WTC11 (cell line): ENCODE results near the gene OR11A1. TPM values are rescaled to one million over a fixed set of nuclear protein-coding genes. Genes with fewer than 3 reads are reported as not detected.

Experiments used
- ATAC-seq: fragments of 200-7000 bp; cut with Tn5 transposase; 2 replicates; pipeline ENCODE4 v1.10.0; 2021; ENCODE audit warnings: mild to moderate bottlenecking, moderate library complexity
- CTCF ChIA-PET: fragments of 300-600 bp; sonication (Branson Sonifier 250); formaldehyde crosslinking; loops from one replicate; lab custom pipeline; 2021; ENCODE audit warnings: antibody characterized with exemption; lab: Charles Lee
- POLR2A ChIA-PET: fragments of 350-600 bp; sonication (Branson Sonifier 250); formaldehyde crosslinking; loops from one replicate; lab custom pipeline; 2021; ENCODE audit warnings: antibody characterized with exemption; lab: Charles Lee
- DNase-seq: peaks from one replicate; pipeline ENCODE4 v3.0.0; 2021; ENCODE audit warnings: low spot score
- H3K27ac Mint-ChIP-seq: 2 replicates; pipeline ENCODE4 v1.8.0; 2021; ENCODE audit warnings: mixed read lengths
- H3K27me3 Mint-ChIP-seq: 2 replicates; pipeline ENCODE4 v1.8.0; 2021; ENCODE audit warnings: low read depth, mild to moderate bottlenecking, moderate library complexity, mixed read lengths
- H3K36me3 Mint-ChIP-seq: 2 replicates; pipeline ENCODE4 v1.8.0; 2021; ENCODE audit warnings: mixed read lengths
- H3K4me1 Mint-ChIP-seq: 2 replicates; pipeline ENCODE4 v1.8.0; 2022; ENCODE audit warnings: mixed read lengths
- H3K4me3 Mint-ChIP-seq: 2 replicates; pipeline ENCODE4 v1.8.0; 2021; ENCODE audit warnings: mild to moderate bottlenecking, moderate library complexity, mixed read lengths
- H3K9me3 Mint-ChIP-seq: 2 replicates; pipeline ENCODE4 v1.8.0; 2021; ENCODE audit warnings: mixed read lengths
- CDX4 ChIP-seq: fragments of 250-450 bp; sonication (Bioruptor Pico); IDR thresholded peaks from 2 replicates; pipeline ENCODE4 v1.9.0; 2021; ENCODE audit warnings: moderate library complexity, mild to moderate bottlenecking, inconsistent platforms, borderline replicate concordance
- EMX1 ChIP-seq: fragments of 250-450 bp; sonication (Bioruptor Pico); IDR thresholded peaks from 2 replicates; pipeline ENCODE4 v1.8.0; 2021; ENCODE audit warnings: mild to moderate bottlenecking
- MAX ChIP-seq: sonication (generic); formaldehyde crosslinking; IDR thresholded peaks from 2 replicates; pipeline ENCODE4 v1.8.0; 2022; ENCODE audit warnings: mild to moderate bottlenecking, missing genetic modification reagents
- NR1H2 ChIP-seq: sonication (generic); formaldehyde crosslinking; IDR thresholded peaks from 2 replicates; pipeline ENCODE4 v1.9.0; 2021; ENCODE audit warnings: mild to moderate bottlenecking, moderate library complexity, missing genetic modification reagents
- NR2C2 ChIP-seq: sonication (generic); formaldehyde crosslinking; IDR thresholded peaks from 2 replicates; pipeline ENCODE4 v1.8.0; 2022; ENCODE audit warnings: mild to moderate bottlenecking, missing genetic modification reagents
- OVOL2 ChIP-seq: fragments of 250-450 bp; sonication (Bioruptor Pico); IDR thresholded peaks from 2 replicates; pipeline ENCODE4 v1.9.0; 2021; ENCODE audit warnings: mild to moderate bottlenecking, borderline replicate concordance
- SOX15 ChIP-seq: fragments of 250-450 bp; sonication (Bioruptor Pico); IDR thresholded peaks from 2 replicates; pipeline ENCODE4 v1.9.0; 2021; ENCODE audit warnings: mild to moderate bottlenecking
- SP1 ChIP-seq: sonication (generic); formaldehyde crosslinking; conservative IDR thresholded peaks from 2 replicates; pipeline ENCODE4 v1.8.1; 2022; ENCODE audit warnings: missing genetic modification reagents
- ZBTB43 ChIP-seq: sonication (generic); formaldehyde crosslinking; IDR thresholded peaks from 2 replicates; pipeline ENCODE4 v1.8.1; 2023; ENCODE audit warnings: mild to moderate bottlenecking, missing genetic modification reagents
- ZNF138 ChIP-seq: sonication (generic); formaldehyde crosslinking; conservative IDR thresholded peaks from 2 replicates; pipeline ENCODE4 v1.8.1; 2022; ENCODE audit warnings: mild to moderate bottlenecking, moderate library complexity, missing genetic modification reagents
- total RNA-seq: library from RNA; stranded (reverse); gene quantifications from 3 replicates; pipeline ENCODE4 v1.2.3, GENCODE V29; 2021
- TF ChIP-seq, protein P1 (sequence below): sonication (generic); formaldehyde crosslinking; IDR thresholded peaks from 2 replicates; pipeline ENCODE4 v1.8.0; 2023; ENCODE audit warnings: mild to moderate bottlenecking, missing genetic modification reagents

The OR11A1 gene
- total RNA-seq, 1 experiment from 2014 or later, result not detected

GRCh38 chr6:29465279-29465678 is 8.4 kb upstream of the OR11A1 start (continued):
- TF ChIP-seq, protein P1, sequence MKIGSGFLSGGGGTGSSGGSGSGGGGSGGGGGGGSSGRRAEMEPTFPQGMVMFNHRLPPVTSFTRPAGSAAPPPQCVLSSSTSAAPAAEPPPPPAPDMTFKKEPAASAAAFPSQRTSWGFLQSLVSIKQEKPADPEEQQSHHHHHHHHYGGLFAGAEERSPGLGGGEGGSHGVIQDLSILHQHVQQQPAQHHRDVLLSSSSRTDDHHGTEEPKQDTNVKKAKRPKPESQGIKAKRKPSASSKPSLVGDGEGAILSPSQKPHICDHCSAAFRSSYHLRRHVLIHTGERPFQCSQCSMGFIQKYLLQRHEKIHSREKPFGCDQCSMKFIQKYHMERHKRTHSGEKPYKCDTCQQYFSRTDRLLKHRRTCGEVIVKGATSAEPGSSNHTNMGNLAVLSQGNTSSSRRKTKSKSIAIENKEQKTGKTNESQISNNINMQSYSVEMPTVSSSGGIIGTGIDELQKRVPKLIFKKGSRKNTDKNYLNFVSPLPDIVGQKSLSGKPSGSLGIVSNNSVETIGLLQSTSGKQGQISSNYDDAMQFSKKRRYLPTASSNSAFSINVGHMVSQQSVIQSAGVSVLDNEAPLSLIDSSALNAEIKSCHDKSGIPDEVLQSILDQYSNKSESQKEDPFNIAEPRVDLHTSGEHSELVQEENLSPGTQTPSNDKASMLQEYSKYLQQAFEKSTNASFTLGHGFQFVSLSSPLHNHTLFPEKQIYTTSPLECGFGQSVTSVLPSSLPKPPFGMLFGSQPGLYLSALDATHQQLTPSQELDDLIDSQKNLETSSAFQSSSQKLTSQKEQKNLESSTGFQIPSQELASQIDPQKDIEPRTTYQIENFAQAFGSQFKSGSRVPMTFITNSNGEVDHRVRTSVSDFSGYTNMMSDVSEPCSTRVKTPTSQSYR (CRISPR knock-in tag), result no peak
- TF ChIP-seq SOX15 (CRISPR knock-in tag) (no peak), NR1H2 (no peak)
- TF ChIP-seq, all 79 proteins: peak for 0

DNA sequence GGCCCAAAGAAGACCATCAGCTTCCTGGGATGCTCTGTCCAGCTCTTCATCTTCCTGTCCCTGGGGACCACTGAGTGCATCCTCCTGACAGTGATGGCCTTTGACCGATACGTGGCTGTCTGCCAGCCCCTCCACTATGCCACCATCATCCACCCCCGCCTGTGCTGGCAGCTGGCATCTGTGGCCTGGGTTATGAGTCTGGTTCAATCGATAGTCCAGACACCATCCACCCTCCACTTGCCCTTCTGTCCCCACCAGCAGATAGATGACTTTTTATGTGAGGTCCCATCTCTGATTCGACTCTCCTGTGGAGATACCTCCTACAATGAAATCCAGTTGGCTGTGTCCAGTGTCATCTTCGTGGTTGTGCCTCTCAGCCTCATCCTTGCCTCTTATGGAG is 5.2 kb upstream of the OR11A1 start:
- DNase-seq (no peak), ATAC-seq (no peak)
- H3K36me3 Mint-ChIP-seq, result no peaks in the 10 kb centered on the region
- peaks cover 6% of the 10 kb centered on the region for H3K9me3 Mint-ChIP-seq
- TF ChIP-seq ZNF138 (CRISPR knock-in tag), result no peak
- no peak overlapping the region for H3K4me3 Mint-ChIP-seq
- POLR2A ChIA-PET, result no interaction called here
- H3K4me1 Mint-ChIP-seq, result peaks cover 4% of the 10 kb centered on the region
- H3K27ac Mint-ChIP-seq, result no peak overlapping the region
- CTCF ChIA-PET, result no interaction called here
- peaks cover 6% of the 10 kb centered on the region for H3K27me3 Mint-ChIP-seq

DNA sequence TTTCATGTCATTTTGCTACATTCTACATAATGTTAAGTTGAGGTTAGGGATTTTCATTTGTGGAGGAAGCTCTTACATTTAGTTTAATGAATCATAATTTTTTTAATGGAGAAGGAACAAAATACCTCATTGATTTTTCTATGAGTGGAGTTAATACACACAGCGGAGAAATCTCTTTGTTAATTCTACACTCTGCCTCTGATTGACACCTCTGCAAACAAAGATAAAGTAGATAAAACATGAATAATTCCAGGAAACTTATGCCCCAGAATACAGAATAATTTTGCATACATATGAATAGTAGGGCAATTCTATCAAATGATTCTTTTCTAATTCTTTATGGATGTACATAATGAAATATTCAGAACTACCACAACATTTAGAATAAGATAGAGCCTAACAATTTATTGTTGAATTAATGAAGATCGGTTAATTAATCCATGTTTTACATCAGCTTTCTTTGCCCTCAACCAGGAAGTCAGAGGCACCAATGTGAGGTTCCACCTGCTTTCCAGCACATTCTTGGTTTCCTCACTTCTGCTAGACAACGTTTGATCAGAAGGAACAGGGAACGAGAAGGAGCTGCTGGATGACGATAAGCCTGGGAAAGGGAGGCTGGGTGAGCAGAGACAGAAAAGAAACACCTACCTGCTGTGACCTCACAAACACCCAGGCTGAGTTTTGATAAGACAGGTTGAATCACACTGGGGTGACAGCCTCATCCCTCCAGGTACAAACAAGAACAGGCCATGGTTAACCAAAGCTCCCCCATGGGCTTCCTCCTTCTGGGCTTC is 4.3 kb upstream of the OR11A1 start:
- Mint-ChIP-seq H3K9me3 (peaks cover 6% of the 10 kb centered on the region), H3K4me3 (no peak overlapping the region), H3K36me3 (no peaks in the 10 kb centered on the region), H3K27me3 (peaks cover 6% of the 10 kb centered on the region), H3K4me1 (peaks cover 4% of the 10 kb centered on the region)
- DNase-seq, result no peak
- POLR2A ChIA-PET, result no interaction called here
- TF ChIP-seq NR2C2 (CRISPR knock-in tag) (no peak), MAX (CRISPR knock-in tag) (no peak), SP1 (CRISPR knock-in tag) (no peak)
- TF ChIP-seq, all 79 proteins: peak for 0
- no peak overlapping the region for H3K27ac Mint-ChIP-seq
- ATAC-seq, result no peak
- CTCF ChIA-PET, result no interaction called here

- no peaks in the 10 kb centered on the region for H3K27me3 Mint-ChIP-seq
- no peak overlapping the region for H3K4me3 Mint-ChIP-seq
- no peak for TF ChIP-seq MAX (CRISPR knock-in tag)
- TF ChIP-seq OVOL2, result no peak
- no peak for TF ChIP-seq ZBTB43
- no peak for TF ChIP-seq CDX4
- TF ChIP-seq EMX1, result no peak
- TF ChIP-seq ZNF138 (CRISPR knock-in tag), result no peak
- H3K36me3 Mint-ChIP-seq, result no peaks in the 10 kb centered on the region
- DNase-seq (no peak), ATAC-seq (no peak)
- H3K4me1 Mint-ChIP-seq, result peaks cover 12% of the 10 kb centered on the region
- POLR2A ChIA-PET, result no interaction called here
- peaks cover 5% of the 10 kb centered on the region for H3K9me3 Mint-ChIP-seq
- CTCF ChIA-PET, result no interaction called here
- H3K27ac Mint-ChIP-seq, result no peak overlapping the region
These were observed 5.2 kb downstream of the OR11A1 start for GRCh38 chr6:29451471-29452193.
